Raji (cell line): Measurements from ENCODE around the gene EVA1A.

Experiments
- POLR2A ChIP-seq: IDR thresholded peaks from 2 replicates; pipeline ENCODE4 v1.6.1; 2011; ENCODE audit warnings: low read depth, low read length, control low read depth; ENCODE audit not compliant: insufficient read depth

The EVA1A gene

DNA sequence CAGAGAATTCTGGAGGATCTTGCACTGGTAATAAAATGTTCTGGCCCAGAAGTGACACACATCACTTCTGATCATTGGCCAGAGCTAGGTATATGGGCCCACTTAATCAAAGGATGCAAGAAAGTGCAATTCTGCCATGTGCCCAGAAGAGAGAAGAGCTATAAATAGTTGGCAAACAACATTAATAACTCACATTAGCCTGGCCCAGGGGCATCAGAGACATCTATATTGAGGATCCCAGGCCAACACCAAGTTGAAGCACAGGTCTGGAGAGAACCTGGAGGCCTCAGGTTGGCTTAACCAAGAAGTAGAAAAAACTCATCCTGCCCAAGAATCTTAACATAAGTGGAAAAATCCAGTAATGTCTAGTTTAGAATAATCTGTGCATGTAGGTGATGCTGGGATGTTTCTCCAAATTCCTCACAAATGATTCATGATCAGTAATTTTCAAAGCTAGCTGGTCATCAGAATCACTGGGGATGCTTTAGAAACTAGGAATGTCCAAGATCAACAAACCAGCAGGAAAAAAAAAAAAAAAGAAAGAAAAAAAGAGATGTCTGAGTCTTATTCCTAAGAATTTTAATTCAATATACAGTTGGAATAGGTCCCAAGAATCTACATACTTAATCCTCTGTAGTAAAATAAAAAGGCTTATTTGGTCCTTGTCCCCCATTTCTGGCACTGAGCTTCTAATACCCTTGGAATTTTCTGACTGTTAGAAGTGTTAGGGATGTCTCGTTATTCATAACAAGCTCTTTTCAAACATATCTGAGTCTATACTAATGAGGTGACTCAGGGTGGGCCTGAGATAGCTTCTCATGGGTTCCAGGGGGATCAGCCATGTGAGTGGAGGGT lies 35.0 kb upstream of the EVA1A start:
- no peak for TF ChIP-seq POLR2A

DNA sequence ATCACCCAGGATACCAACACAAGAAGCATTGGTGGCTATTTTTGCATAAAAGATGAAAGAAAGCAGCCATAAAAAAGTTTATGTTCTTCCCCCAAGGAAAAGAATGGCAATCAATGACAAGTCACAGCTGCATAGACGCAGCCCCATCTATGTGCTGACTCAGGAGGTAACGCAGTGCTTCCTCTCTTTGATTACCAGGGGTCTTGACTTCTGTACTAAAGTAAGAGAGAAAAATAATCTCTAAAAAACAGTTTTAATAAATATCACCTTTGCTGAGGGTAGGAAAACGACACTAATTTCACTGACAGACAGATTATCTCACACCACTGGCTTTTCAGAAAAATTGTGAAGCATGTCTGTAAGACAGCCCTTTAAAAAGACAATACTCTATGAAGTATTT lies 33.9 kb upstream of the EVA1A start:
- no peak for TF ChIP-seq POLR2A

DNA sequence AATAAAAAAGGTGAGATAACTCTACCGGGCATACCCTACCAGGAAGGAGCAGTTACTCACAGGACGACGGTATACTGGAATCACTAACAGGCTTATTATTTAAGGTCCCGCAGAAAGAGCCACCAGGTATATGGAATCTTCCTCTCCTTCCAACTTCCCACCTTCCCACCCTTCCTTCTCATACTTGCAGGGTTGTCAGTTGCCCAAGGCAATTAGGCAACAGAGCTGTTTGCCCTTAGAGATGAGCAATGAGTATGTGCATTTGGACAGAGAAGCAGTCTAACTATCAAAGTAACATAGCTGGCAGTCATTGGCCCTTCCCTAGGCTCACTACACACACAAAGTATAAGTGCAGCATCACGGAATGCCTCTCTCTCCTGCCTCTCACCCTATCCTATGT lies 32.1 kb upstream of the EVA1A start:
- TF ChIP-seq POLR2A, result no peak

DNA sequence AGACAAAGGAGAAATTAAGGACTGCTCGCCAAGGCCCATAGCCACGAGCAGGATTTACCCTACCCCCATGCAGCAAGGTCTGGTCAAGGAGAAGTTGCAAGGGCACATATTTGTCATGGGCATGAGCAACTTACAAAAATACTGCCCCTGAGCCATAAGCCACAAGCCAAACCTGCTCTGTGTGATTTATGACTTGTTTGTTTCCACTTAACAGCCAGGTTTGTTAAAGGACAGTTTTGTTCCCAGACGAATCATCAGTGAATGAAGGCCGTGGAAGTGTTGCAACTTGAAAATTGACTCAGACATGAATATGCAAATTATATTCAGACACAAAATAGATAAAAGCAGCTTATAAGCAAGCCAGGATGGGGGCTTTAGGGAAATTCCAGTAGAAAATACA lies 31.3 kb upstream of the EVA1A start:
- no peak for TF ChIP-seq POLR2A

DNA sequence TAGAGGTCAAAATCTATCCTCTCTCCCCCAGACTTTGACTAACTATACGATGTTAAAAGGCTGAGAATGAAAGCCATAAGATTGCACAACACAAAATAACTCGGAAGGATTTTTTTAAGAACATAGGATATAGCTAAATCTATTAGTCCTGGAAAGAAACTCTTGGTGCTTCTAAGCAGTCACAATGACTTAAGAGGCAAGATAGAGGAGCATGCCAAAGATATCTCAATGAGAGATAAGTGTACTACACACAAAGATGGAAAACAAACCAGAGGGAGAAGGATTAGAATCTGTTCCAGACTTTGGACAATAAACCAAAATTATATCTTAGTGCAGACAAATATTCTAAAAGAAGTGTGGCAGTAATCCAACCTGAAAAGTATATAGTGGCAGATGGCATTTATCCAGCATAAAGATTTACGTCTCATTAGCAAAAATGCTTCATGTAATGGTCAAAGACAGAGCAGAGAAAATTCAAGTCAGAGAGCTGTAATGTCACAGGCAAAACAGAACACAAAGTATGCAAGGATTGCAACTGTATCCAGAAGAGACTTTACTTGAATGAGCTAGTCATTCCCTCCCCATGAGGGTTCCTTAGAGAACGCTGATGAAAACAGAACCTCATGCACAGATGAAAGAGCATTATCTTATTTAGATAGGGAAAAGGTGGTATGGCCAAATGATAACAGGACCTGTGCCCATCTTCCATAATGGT lies 28.8 kb upstream of the EVA1A start:
- TF ChIP-seq POLR2A, result no peak

DNA sequence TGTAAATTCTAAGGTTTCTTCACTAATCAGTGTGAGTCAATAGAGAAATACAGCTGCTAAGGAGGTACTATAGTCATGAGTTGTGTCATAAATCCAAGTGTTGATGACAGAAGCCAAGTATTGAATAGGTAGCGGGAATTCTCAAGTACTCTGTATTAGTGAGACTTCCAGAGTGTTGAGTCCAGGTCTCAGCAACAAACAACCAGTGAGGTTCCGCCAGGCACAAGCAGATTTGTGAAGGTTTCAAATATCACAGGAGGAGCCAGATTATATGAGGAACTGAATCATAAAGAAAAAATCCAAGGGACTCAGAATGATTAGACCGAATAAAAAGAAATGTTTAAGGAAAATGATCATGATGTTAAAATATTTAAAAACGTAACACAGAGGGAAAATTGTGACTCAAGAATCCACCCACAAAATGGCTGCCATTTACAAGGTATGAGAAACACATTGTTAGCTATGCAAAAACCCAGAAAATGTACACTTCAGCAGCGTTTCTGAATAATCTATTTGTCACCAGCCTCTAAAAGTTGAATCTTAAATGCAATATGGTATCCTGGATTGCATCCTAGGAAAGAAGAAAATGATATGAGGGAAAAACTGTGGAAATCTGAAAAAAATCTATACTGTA lies 27.3 kb upstream of the EVA1A start:
- TF ChIP-seq POLR2A, result no peak

DNA sequence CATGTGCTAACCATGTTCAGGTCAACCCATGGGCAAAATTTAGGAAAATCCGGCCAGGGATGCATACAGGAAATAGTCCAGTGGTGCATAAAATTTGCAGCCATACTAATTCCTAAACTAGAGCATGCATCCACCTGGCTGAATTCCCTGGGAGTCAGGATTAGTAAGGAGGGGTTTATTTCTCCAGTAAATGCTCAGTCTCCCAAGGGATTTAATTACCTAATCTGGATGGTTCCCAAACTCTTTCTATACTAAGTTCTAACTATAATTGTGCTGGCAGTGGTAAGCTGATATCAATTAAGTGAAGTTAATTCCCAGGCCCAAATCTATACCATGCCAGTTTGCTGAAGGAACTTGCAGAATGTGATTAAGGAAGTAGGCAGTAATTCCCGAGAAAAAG lies 26.2 kb upstream of the EVA1A start:
- no peak for TF ChIP-seq POLR2A

DNA sequence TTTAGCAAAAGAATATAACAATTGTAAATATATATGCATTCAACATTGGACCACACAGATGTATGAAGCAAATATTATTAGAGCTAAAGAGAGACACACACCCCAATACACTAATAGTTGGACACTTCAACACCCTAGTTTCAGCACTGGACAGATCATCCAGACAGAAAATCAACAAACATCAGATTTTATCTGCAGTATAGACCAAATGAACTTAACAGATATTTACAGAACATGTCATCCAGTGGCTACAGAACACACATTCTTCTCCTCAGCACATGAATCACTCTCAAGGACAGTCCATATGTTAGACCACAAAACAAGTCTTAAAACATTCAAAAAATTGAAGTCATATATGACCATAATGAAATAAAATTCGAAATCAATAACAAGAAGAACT lies 22.1 kb upstream of the EVA1A start:
- TF ChIP-seq POLR2A, result no peak

DNA sequence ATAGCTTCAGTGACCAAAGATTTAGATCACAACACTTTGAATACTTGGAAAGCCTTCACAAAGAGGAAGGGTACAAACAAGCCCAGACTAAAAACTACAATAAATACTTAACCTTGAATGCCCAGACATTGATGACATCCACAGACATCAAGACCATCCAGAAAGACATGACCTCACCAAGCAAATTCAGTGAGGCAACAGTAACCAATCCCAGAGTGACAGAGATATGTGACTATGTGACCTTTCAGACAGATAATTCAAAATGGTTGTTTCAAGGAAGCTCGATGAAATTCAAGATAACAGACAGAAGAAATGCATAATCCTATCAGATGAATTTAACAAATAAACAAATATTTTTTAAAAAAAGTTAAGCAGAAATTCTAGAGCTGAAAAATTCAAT lies 19.9 kb upstream of the EVA1A start:
- TF ChIP-seq POLR2A, result no peak

DNA sequence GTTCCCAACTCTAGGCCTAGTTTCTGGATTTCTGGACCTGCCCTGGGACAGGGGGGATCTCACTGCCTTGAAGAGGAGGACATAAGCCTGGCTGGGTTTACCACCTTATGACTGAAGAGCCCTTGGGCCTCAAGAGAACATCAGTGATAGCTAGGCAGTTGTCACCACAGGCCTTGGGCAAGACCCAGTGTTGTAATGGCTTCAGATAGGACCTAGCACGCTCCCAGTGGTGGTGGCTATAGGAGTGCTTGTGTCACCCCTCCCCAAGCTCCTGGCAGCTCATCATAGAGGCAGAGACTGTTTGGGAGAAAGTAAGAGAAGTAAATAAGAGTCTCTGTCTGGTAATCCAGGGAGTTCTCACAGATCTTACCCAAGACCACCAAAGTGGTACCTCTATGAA lies 19.4 kb upstream of the EVA1A start:
- no peak for TF ChIP-seq POLR2A

DNA sequence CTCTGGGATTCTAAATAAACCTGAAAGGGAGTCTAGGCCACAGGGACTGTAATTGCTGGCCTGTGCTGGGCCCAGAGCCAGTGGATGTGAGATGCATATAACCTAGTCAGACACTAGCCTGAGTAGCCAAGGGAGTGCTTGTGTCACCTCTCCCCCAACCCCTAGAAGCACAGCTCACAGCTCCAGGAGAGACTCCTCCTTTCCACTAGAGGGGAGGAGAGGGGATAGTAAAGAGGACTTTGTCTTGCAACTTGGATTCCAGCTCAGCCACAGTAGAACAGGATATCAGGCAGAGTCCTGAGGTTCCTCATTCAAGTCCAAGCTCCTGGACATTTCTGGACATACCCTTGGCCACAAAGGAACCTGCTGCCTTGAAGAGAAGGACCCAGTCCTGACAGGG lies 18.4 kb upstream of the EVA1A start:
- no peak for TF ChIP-seq POLR2A

DNA sequence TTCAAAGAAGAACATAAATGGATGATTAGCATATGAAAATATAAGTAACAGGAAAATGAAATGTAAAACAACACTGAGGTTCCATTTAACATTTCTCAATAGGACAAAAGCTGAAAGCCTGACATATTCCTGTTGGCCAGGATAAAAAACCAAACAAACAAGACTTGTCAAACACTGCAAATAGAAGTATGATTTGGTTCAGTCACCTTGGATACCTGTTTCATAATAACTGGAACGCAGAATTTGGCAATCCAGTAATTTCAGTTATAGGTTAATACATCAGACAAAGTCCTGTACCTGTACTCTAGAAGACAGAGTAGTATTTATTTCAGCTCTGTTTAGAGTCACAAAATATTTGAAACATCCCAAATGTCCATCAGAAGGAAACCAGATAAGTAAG lies 16.5 kb upstream of the EVA1A start:
- no peak for TF ChIP-seq POLR2A

DNA sequence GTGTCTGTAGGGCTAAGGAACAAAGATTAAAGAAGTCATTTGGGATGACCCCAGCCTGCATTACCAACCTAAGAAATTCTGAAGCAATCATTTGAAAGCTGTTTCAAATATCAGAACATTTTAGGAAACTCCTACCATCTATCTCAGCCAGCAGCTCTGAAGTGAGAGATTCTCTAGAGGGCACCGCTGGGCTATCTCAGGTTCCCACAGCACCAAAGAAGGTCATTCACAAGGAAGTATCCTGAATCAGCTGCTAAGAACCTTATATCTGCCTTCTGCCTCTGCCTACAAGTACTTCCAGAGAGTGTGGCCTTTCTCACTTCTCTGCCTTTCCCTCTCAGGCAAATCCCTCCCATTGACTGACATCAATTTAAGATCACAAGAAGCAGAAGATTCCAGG lies 13.4 kb upstream of the EVA1A start:
- TF ChIP-seq POLR2A, result no peak

DNA sequence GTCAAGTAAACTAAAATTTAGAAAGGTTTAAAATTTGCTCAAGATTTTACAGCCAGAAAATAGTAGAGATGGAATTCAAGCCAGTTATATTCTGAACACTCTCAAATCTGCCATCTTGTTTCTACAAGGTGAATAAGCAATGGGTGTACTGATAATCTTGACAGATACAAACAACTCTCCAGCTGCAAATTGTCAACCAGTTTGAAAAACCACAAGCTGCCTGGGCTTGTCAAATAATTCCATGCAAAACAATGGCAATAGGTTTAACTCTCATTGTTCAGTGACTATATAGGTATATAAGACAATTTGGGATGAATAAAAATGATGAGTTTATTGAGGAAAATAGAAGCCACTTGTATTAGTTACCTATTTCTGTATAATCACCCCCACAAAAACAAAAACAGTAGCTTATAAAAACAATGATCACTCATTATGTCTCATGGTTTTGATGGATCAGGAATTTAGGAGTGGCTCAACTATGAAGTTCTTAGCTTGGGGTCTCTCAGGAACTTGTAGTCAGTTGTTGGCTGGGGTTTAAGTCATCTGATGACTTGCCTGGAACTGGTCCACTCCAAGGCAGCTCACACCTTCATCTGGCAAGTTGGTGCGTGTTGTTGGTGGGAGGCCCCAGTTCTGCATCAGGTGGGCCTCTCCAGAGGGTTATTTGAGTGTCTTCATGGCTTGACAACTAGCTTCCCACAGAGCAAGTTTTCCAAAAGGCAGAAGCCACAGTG lies 12.6 kb upstream of the EVA1A start:
- TF ChIP-seq POLR2A, result no peak

DNA sequence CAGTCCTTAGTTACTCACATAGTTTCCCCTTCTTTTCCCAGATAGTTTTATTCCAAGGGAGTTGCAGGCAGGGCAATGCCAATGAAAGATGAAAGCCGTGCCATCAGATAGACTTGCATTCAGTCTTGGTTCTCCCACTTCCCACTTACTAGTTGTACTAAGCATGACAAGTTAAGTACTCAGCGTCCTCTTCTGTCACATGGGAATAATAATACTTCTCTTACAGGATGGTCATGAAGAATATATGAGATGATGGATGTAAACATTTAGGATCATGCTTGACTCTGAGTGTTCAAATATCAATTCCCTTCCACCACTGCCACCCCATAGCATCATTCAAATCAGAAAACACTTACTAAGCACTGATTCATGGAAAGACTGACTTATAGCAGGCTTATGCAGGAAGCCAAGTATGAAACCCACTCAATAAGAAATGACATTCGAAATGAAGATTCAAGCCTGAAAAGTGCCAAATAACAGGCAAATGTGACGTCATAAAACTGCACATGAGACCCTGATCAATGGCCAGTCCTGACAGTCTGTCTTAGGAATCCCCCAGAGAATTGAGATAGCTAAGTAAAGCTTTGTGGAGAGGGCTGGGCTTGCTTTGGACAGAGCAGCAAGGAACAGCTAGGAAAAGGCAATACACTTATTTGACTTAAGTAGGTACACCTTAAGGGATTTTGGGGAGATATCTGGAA lies 11.1 kb upstream of the EVA1A start:
- TF ChIP-seq POLR2A, result no peak
